SK-N-SH (cell line): ENCODE data around the gene PRKG1.

Experiments used
- POLR2AphosphoS5 ChIP-seq: IDR thresholded peaks from 2 replicates; pipeline ENCODE4 v1.6.1; 2012; ENCODE audit warnings: low read depth, low read length
- RAD21 ChIP-seq: IDR thresholded peaks from 2 replicates; pipeline ENCODE4 v1.6.1; 2012; ENCODE audit warnings: mild to moderate bottlenecking, low read length
- RFX5 ChIP-seq: IDR thresholded peaks from 2 replicates; pipeline ENCODE4 v1.6.1; 2012; ENCODE audit warnings: mild to moderate bottlenecking, improper control_type of control experiment, low read length
- SIN3A ChIP-seq: IDR thresholded peaks from 2 replicates; pipeline ENCODE4 v1.6.1; 2012; ENCODE audit warnings: low read depth, mild to moderate bottlenecking, low read length, moderate library complexity, borderline replicate concordance
- TAF1 ChIP-seq: IDR thresholded peaks from 2 replicates; pipeline ENCODE4 v1.6.1; 2012; ENCODE audit warnings: low read depth, mild to moderate bottlenecking, low read length, moderate library complexity, borderline replicate concordance
- TCF12 ChIP-seq: IDR thresholded peaks from 2 replicates; pipeline ENCODE4 v1.4.0; 2012
- TF ChIP-seq, protein P1 (sequence below): fragments of 200-600 bp; sonication (generic); IDR thresholded peaks from 2 replicates; pipeline ENCODE4 v1.6.1; 2017; ENCODE audit warnings: antibody characterized with exemption, mild to moderate bottlenecking, moderate library complexity
- TF ChIP-seq, protein P2 (sequence below): IDR thresholded peaks from 2 replicates; pipeline ENCODE4 v1.6.1; 2012; ENCODE audit warnings: mild to moderate bottlenecking, low read depth, low read length, moderate library complexity
- TF ChIP-seq, protein P3 (sequence below): IDR thresholded peaks from 2 replicates; pipeline ENCODE4; 2012

DNA sequence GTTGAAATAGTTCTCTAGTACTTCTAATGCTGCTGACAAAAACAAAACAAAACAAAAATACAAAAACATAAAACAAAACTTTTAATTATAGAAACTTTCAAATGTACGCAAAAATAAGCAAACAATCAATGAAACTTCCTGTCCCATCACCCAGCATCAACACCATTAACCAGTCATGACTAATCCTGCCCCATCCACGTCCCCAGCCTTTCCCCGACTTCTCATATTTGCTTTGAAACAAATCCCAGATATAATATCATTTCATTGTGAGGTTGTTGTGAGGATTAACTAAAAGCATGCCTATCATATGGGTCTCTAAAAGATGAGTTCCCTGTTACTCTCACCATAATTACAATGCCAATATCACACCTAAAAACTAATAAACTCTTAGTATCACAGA lies 569.4 kb downstream of the PRKG1 start:
- TF ChIP-seq, protein P1, sequence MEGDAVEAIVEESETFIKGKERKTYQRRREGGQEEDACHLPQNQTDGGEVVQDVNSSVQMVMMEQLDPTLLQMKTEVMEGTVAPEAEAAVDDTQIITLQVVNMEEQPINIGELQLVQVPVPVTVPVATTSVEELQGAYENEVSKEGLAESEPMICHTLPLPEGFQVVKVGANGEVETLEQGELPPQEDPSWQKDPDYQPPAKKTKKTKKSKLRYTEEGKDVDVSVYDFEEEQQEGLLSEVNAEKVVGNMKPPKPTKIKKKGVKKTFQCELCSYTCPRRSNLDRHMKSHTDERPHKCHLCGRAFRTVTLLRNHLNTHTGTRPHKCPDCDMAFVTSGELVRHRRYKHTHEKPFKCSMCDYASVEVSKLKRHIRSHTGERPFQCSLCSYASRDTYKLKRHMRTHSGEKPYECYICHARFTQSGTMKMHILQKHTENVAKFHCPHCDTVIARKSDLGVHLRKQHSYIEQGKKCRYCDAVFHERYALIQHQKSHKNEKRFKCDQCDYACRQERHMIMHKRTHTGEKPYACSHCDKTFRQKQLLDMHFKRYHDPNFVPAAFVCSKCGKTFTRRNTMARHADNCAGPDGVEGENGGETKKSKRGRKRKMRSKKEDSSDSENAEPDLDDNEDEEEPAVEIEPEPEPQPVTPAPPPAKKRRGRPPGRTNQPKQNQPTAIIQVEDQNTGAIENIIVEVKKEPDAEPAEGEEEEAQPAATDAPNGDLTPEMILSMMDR, result no peak
- TF ChIP-seq RAD21 (no peak), SIN3A (no peak), RFX5 (no peak), TCF12 (no peak), POLR2AphosphoS5 (no peak), TAF1 (no peak)
- TF ChIP-seq, protein P2, sequence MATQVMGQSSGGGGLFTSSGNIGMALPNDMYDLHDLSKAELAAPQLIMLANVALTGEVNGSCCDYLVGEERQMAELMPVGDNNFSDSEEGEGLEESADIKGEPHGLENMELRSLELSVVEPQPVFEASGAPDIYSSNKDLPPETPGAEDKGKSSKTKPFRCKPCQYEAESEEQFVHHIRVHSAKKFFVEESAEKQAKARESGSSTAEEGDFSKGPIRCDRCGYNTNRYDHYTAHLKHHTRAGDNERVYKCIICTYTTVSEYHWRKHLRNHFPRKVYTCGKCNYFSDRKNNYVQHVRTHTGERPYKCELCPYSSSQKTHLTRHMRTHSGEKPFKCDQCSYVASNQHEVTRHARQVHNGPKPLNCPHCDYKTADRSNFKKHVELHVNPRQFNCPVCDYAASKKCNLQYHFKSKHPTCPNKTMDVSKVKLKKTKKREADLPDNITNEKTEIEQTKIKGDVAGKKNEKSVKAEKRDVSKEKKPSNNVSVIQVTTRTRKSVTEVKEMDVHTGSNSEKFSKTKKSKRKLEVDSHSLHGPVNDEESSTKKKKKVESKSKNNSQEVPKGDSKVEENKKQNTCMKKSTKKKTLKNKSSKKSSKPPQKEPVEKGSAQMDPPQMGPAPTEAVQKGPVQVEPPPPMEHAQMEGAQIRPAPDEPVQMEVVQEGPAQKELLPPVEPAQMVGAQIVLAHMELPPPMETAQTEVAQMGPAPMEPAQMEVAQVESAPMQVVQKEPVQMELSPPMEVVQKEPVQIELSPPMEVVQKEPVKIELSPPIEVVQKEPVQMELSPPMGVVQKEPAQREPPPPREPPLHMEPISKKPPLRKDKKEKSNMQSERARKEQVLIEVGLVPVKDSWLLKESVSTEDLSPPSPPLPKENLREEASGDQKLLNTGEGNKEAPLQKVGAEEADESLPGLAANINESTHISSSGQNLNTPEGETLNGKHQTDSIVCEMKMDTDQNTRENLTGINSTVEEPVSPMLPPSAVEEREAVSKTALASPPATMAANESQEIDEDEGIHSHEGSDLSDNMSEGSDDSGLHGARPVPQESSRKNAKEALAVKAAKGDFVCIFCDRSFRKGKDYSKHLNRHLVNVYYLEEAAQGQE, result no peak
- TF ChIP-seq, protein P3, sequence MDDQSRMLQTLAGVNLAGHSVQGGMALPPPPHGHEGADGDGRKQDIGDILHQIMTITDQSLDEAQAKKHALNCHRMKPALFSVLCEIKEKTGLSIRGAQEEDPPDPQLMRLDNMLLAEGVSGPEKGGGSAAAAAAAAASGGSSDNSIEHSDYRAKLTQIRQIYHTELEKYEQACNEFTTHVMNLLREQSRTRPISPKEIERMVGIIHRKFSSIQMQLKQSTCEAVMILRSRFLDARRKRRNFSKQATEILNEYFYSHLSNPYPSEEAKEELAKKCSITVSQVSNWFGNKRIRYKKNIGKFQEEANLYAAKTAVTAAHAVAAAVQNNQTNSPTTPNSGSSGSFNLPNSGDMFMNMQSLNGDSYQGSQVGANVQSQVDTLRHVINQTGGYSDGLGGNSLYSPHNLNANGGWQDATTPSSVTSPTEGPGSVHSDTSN, result no peak
